Neural progenitor cell (in vitro differentiated cells): ENCODE data around the gene PDCD1. TPM values are rescaled to one million over a fixed set of nuclear protein-coding genes. Genes with fewer than 3 reads are reported as not detected.
A peak's percentile ranks its signal among the peaks of the same experiment; 100 is the strongest.

Experiments used
- DNase-seq: peaks from one replicate; pipeline ENCODE4 v3.0.0-alpha.2; 2016; ENCODE audit warnings: low spot score
- H2AFZ ChIP-seq: fragments of 200-600 bp; sonication (generic); replicated peaks from 2 replicates; pipeline ENCODE4 v1.6.1; 2016; ENCODE audit warnings: antibody characterized with exemption
- H3F3A ChIP-seq: fragments of 200-600 bp; sonication (generic); 2 replicates; pipeline ENCODE4 v1.6.1; 2016; ENCODE audit warnings: antibody characterized with exemption, low read depth
- H3K27ac ChIP-seq: fragments of 200-600 bp; sonication (generic); 2 replicates; pipeline ENCODE4 v1.5.1; 2016; ENCODE audit warnings: mild to moderate bottlenecking
- H3K27me3 ChIP-seq: fragments of 200-600 bp; sonication (generic); 2 replicates; pipeline ENCODE4 v1.6.1; 2016; ENCODE audit warnings: mild to moderate bottlenecking, moderate library complexity
- H3K36me3 ChIP-seq: fragments of 200-600 bp; sonication (generic); 2 replicates; pipeline ENCODE4 v1.5.1; 2016
- H3K4me1 ChIP-seq: fragments of 200-600 bp; sonication (generic); 2 replicates; pipeline ENCODE4 v1.6.1; 2016; ENCODE audit warnings: mixed run types
- H3K4me2 ChIP-seq: fragments of 200-600 bp; sonication (generic); 2 replicates; pipeline ENCODE4 v1.6.1; 2016
- H3K4me3 ChIP-seq: fragments of 200-600 bp; sonication (generic); 2 replicates; pipeline ENCODE4 v1.5.1; 2016
- H3K79me2 ChIP-seq: fragments of 200-600 bp; sonication (generic); 2 replicates; pipeline ENCODE4 v1.6.1; 2016; ENCODE audit warnings: low read depth
- H3K9ac ChIP-seq: fragments of 200-600 bp; sonication (generic); 2 replicates; pipeline ENCODE4 v1.6.1; 2016
- H3K9me3 ChIP-seq: fragments of 200-600 bp; sonication (generic); 2 replicates; pipeline ENCODE4 v1.5.1; 2016; ENCODE audit warnings: low read depth
- H4K20me1 ChIP-seq: fragments of 200-600 bp; sonication (generic); 2 replicates; pipeline ENCODE4 v1.6.1; 2016; ENCODE audit warnings: low read depth
- H3K27ac Mint-ChIP-seq: 3 replicates; pipeline ENCODE4 v1.8.0; 2021; ENCODE audit warnings: mixed read lengths
- H3K27me3 Mint-ChIP-seq: 2 replicates; pipeline ENCODE4 v1.8.0; 2022; ENCODE audit warnings: low read depth, mild to moderate bottlenecking, inconsistent platforms, moderate library complexity, mixed read lengths; ENCODE audit not compliant: insufficient read depth
- H3K36me3 Mint-ChIP-seq: 3 replicates; pipeline ENCODE4 v1.8.0; 2021; ENCODE audit warnings: mixed read lengths
- H3K4me1 Mint-ChIP-seq: 3 replicates; pipeline ENCODE4 v1.8.0; 2021; ENCODE audit warnings: mixed read lengths
- H3K4me3 Mint-ChIP-seq: 3 replicates; pipeline ENCODE4 v1.8.0; 2021; ENCODE audit warnings: mild to moderate bottlenecking, moderate library complexity, mixed read lengths
- H3K9me3 Mint-ChIP-seq: 3 replicates; pipeline ENCODE4 v1.8.0; 2020; ENCODE audit warnings: mixed read lengths
- CTCF ChIP-seq: fragments of 200-600 bp; sonication (generic); IDR thresholded peaks from 2 replicates; pipeline ENCODE4 v1.5.1; 2017; ENCODE audit warnings: antibody characterized with exemption, mild to moderate bottlenecking
- EZH2 ChIP-seq: fragments of 200-600 bp; sonication (generic); IDR thresholded peaks from 2 replicates; pipeline ENCODE4 v1.6.1; 2017; ENCODE audit warnings: antibody characterized with exemption, mild to moderate bottlenecking, moderate library complexity
- EZH2phosphoT487 ChIP-seq: fragments of 200-600 bp; sonication (generic); IDR thresholded peaks from 2 replicates; pipeline ENCODE4 v1.6.1; 2017; ENCODE audit warnings: antibody characterized with exemption
- total RNA-seq: library from RNA; depleted of rRNA; stranded (reverse); fragments of >200 nt; gene quantifications from 2 replicates; pipeline ENCODE4 v1.2.3, GENCODE V29; 2015; ENCODE audit warnings: low replicate concordance

PDCD1 gene
- total RNA-seq, 1 donor from 2014 or later, result not detected

DNA sequence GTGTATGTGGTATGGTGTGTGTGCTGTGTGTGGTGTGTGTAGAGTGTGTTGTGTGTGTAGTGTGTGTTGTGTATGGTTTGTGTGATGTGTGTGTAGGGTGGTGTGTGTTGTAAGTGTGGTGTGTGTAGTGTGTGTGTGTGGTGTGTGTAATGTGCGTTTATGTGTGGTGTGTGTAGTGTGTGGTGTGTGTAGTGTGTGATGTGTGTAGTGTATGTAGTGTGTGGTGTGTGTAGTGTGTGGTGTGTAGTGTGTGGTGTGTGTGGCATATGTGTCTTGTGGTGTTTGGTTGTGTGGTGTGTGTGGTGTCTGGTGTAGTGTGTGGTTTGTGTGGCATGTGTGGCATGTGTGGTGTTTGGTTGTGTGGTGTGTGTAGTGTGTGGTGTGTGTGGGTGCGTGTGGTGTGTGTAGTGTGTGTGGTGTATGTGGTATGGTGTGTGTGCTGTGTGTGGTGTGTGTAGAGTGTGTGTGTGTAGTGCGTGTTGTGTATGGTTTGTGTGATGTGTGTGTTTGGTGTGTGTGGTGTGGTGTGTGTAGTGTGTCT is 6.8 kb upstream of the PDCD1 start:
- no peak overlapping the region for H3K4me2 ChIP-seq
- TF ChIP-seq EZH2phosphoT487, result no peak
- TF ChIP-seq CTCF, result no peak
- TF ChIP-seq EZH2, result no peak
- peaks cover 7% of the 10 kb centered on the region for H3K9me3 Mint-ChIP-seq
- peak overlapping the region; percentile 22 for H3K27ac Mint-ChIP-seq
- no peaks in the 10 kb centered on the region for H3K79me2 ChIP-seq
- no peaks in the 10 kb centered on the region for H3K4me1 ChIP-seq
- H3K36me3 ChIP-seq, result no peaks in the 10 kb centered on the region
- peaks cover 24% of the 10 kb centered on the region for H3K27me3 Mint-ChIP-seq
- no peak overlapping the region for H3K9ac ChIP-seq
- no peaks in the 10 kb centered on the region for H3K9me3 ChIP-seq
- no peak overlapping the region for H3K4me3 ChIP-seq
- no peaks in the 10 kb centered on the region for H3K36me3 Mint-ChIP-seq
- H2AFZ ChIP-seq, result no peak overlapping the region
- H3K4me3 Mint-ChIP-seq, result peak overlapping the region; percentile 59
- DNase-seq, result no peak
- H3K4me1 Mint-ChIP-seq, result peaks cover 35% of the 10 kb centered on the region
- no peak overlapping the region for H3K27ac ChIP-seq
- no peaks in the 10 kb centered on the region for H3K27me3 ChIP-seq
- H3F3A ChIP-seq, result peaks cover 29% of the 10 kb centered on the region
- H4K20me1 ChIP-seq, result peaks cover 12% of the 10 kb centered on the region

DNA sequence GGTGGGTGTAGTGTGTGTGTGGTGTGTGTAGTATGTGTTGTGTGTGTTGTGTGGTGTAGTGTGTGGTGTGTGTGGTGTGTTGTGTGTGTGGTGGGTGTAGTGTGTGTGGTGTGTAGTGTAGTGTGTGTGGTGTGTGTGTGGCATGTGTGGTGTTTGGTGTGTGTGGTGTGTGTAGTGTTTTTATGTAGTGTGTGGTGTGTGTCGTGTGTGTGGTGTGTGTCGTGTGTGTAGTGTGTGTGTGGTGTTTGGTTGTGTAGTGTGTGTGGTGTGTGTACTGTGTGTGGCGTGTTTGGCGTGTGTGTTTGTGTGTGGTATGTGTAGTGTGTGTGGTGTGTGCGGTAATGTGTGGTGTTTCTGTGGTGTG is 6.1 kb upstream of the PDCD1 start:
- Histone ChIP-seq H3K9ac (no peak overlapping the region), H4K20me1 (peaks cover 12% of the 10 kb centered on the region), H3K4me1 (no peaks in the 10 kb centered on the region), H3K27me3 (no peaks in the 10 kb centered on the region), H3K9me3 (no peaks in the 10 kb centered on the region), H3K4me2 (no peak overlapping the region), H3K27ac (no peak overlapping the region), H3K36me3 (no peaks in the 10 kb centered on the region), H3F3A (peaks cover 29% of the 10 kb centered on the region), H3K4me3 (no peak overlapping the region), H2AFZ (no peak overlapping the region), H3K79me2 (no peaks in the 10 kb centered on the region)
- no peaks in the 10 kb centered on the region for H3K36me3 Mint-ChIP-seq
- no peak overlapping the region for H3K27ac Mint-ChIP-seq
- H3K4me3 Mint-ChIP-seq, result peak overlapping the region; percentile 42
- TF ChIP-seq CTCF, result no peak
- no peak for TF ChIP-seq EZH2
- TF ChIP-seq EZH2phosphoT487, result no peak
- peaks cover 35% of the 10 kb centered on the region for H3K4me1 Mint-ChIP-seq
- no peak for DNase-seq
- peaks cover 24% of the 10 kb centered on the region for H3K27me3 Mint-ChIP-seq
- peaks cover 7% of the 10 kb centered on the region for H3K9me3 Mint-ChIP-seq

DNA sequence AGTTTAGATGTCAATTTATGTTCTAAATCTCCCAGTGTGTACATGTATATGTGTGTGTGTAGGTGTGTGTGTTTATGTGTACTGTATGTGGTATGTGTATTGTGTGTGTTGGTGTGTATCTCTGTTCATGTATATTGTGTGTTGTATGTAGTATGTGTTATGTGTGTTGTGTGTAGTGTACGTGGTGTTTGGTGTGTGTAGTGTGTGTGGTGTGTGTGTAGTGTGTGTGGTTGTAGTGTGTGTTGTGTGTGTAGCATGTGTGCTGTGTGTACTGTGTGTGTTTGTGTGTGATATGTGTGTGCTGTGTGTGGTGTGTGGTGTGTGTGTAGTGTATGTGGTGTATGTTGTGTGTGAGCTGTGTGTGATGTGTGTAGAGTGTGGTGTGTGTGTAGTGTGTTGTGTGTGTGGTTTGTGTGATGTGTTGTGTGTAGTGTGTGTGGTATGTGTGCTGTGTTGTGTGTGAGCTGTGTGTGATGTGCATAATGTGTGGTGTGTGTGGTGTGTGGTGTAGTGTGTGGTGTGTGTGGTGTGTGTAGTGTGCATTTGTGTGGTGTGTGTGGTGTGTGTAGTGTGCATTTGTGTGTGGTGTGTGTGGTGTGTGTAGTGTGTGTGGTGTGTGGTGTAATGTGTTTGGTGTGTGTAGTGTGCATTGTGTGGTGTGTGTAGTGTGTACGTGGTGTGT is 5.6 kb upstream of the PDCD1 start:
- H3K9me3 Mint-ChIP-seq, result peaks cover 7% of the 10 kb centered on the region
- Histone ChIP-seq H3K9ac (no peak overlapping the region), H3K4me2 (no peak overlapping the region), H3K4me3 (no peak overlapping the region), H3K27ac (no peak overlapping the region), H3K36me3 (no peaks in the 10 kb centered on the region), H3K79me2 (no peaks in the 10 kb centered on the region), H3K4me1 (no peaks in the 10 kb centered on the region), H3F3A (peaks cover 29% of the 10 kb centered on the region), H2AFZ (no peak overlapping the region), H3K9me3 (no peaks in the 10 kb centered on the region), H3K27me3 (no peaks in the 10 kb centered on the region), H4K20me1 (peaks cover 12% of the 10 kb centered on the region)
- peak overlapping the region; percentile 65 for H3K27ac Mint-ChIP-seq
- H3K4me1 Mint-ChIP-seq, result peaks cover 37% of the 10 kb centered on the region
- no peaks in the 10 kb centered on the region for H3K36me3 Mint-ChIP-seq
- no peak for DNase-seq
- TF ChIP-seq EZH2phosphoT487 (no peak), CTCF (no peak)
- peaks cover 24% of the 10 kb centered on the region for H3K27me3 Mint-ChIP-seq
- peak overlapping the region; percentile 42 for H3K4me3 Mint-ChIP-seq
